ENCODE measurements around the gene RASSF8. TPM values are rescaled to one million over a fixed set of nuclear protein-coding genes. Genes with fewer than 3 reads are reported as not detected.

Gene RASSF8
- total and polyA plus RNA-seq, 2 experiments from 2014 or later, result 11.5 to 30.6 TPM

DNA sequence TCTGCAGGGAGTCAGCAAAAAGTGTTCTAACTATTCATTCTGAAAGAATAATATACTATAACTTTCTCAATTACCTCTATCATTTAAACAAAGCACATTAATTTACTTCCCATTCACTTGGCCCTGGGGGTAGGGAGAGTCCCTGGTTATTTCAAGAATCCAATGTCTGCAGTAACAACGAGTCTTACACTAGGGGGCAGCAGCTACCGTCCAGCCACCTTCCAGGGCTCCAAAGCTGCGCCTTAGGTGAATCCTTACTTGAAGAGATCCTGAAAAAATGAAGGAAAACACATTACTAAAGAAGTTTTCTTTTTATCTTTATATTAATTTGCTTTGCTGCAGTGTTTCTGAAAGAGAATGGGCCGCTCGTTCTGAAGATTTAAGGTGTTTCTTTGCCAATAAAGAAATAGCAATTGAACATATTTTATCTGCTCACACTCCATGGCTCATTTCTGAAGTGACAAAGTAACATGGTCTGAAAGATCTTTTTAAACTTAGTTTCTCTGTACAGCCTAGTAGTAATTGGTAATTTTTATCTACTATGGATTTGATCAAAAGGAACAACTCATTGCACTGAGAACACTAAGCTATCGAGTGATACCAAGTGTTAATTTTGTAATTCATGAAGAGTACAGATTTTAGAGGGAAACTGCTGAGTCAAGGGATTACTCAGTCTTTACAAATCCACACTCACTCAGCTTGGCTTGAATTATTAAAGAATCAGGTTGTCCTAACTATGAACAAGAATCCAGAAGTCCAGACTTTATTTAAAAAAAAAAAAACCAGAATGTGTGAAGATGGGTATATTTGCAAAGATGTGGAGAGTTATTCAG lies 138.8 kb downstream of the RASSF8 start:
- DNase-seq (ENCODE audit: low spot score) (peak; percentile 84), ATAC-seq (peak; percentile 97)
- no peaks in the 10 kb centered on the region for H3K79me2 ChIP-seq (replicated peaks; ENCODE audit: insufficient read depth)
- H3K9me3 Mint-ChIP-seq, result no peaks in the 10 kb centered on the region
- no peaks in the 10 kb centered on the region for H3K36me3 ChIP-seq (ENCODE audit: insufficient read depth)
- no peaks in the 10 kb centered on the region for H3F3A ChIP-seq (replicated peaks; ENCODE audit: low read depth)
- no peak overlapping the region for H3K4me2 ChIP-seq
- peaks cover 7% of the 10 kb centered on the region for H3K4me1 Mint-ChIP-seq
- no peaks in the 10 kb centered on the region for H4K20me1 ChIP-seq (replicated peaks; ENCODE audit: insufficient read depth)
- TF ChIP-seq, protein P1, sequence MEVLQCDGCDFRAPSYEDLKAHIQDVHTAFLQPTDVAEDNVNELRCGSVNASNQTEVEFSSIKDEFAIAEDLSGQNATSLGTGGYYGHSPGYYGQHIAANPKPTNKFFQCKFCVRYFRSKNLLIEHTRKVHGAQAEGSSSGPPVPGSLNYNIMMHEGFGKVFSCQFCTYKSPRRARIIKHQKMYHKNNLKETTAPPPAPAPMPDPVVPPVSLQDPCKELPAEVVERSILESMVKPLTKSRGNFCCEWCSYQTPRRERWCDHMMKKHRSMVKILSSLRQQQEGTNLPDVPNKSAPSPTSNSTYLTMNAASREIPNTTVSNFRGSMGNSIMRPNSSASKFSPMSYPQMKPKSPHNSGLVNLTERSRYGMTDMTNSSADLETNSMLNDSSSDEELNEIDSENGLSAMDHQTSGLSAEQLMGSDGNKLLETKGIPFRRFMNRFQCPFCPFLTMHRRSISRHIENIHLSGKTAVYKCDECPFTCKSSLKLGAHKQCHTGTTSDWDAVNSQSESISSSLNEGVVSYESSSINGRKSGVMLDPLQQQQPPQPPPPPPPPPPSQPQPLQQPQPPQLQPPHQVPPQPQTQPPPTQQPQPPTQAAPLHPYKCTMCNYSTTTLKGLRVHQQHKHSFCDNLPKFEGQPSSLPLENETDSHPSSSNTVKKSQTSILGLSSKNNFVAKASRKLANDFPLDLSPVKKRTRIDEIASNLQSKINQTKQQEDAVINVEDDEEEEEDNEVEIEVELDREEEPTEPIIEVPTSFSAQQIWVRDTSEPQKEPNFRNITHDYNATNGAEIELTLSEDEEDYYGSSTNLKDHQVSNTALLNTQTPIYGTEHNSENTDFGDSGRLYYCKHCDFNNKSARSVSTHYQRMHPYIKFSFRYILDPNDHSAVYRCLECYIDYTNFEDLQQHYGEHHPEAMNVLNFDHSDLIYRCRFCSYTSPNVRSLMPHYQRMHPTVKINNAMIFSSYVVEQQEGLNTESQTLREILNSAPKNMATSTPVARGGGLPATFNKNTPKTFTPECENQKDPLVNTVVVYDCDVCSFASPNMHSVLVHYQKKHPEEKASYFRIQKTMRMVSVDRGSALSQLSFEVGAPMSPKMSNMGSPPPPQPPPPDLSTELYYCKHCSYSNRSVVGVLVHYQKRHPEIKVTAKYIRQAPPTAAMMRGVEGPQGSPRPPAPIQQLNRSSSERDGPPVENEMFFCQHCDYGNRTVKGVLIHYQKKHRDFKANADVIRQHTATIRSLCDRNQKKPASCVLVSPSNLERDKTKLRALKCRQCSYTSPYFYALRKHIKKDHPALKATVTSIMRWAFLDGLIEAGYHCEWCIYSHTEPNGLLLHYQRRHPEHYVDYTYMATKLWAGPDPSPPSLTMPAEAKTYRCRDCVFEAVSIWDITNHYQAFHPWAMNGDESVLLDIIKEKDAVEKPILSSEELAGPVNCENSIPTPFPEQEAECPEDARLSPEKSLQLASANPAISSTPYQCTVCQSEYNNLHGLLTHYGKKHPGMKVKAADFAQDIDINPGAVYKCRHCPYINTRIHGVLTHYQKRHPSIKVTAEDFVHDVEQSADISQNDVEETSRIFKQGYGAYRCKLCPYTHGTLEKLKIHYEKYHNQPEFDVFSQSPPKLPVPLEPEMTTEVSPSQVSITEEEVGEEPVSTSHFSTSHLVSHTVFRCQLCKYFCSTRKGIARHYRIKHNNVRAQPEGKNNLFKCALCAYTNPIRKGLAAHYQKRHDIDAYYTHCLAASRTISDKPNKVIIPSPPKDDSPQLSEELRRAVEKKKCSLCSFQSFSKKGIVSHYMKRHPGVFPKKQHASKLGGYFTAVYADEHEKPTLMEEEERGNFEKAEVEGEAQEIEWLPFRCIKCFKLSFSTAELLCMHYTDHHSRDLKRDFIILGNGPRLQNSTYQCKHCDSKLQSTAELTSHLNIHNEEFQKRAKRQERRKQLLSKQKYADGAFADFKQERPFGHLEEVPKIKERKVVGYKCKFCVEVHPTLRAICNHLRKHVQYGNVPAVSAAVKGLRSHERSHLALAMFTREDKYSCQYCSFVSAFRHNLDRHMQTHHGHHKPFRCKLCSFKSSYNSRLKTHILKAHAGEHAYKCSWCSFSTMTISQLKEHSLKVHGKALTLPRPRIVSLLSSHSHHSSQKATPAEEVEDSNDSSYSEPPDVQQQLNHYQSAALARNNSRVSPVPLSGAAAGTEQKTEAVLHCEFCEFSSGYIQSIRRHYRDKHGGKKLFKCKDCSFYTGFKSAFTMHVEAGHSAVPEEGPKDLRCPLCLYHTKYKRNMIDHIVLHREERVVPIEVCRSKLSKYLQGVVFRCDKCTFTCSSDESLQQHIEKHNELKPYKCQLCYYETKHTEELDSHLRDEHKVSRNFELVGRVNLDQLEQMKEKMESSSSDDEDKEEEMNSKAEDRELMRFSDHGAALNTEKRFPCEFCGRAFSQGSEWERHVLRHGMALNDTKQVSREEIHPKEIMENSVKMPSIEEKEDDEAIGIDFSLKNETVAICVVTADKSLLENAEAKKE (CRISPR knock-in tag; IDR thresholded peaks at IDR 0.05), result no peak
- TF ChIP-seq, protein P2, sequence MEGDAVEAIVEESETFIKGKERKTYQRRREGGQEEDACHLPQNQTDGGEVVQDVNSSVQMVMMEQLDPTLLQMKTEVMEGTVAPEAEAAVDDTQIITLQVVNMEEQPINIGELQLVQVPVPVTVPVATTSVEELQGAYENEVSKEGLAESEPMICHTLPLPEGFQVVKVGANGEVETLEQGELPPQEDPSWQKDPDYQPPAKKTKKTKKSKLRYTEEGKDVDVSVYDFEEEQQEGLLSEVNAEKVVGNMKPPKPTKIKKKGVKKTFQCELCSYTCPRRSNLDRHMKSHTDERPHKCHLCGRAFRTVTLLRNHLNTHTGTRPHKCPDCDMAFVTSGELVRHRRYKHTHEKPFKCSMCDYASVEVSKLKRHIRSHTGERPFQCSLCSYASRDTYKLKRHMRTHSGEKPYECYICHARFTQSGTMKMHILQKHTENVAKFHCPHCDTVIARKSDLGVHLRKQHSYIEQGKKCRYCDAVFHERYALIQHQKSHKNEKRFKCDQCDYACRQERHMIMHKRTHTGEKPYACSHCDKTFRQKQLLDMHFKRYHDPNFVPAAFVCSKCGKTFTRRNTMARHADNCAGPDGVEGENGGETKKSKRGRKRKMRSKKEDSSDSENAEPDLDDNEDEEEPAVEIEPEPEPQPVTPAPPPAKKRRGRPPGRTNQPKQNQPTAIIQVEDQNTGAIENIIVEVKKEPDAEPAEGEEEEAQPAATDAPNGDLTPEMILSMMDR (conservative IDR thresholded peaks at IDR 0.05; ENCODE audit: low read depth in 2 of 2), result peak; percentile 92 to 99
- TF ChIP-seq POLR2AphosphoS5 (IDR thresholded peaks at IDR 0.05; ENCODE audit: low read depth), result no peak
- H3K27ac Mint-ChIP-seq, result peak overlapping the region; percentile 66; the same call in 1 of the 2 replicates
- H3K9me2 ChIP-seq (ENCODE audit: insufficient read depth), result no peaks in the 10 kb centered on the region
- H3K4me3 Mint-ChIP-seq, result no peak overlapping the region
- no peaks in the 10 kb centered on the region for H3K27me3 Mint-ChIP-seq (ENCODE audit: insufficient read depth, low read depth, poor library complexity)
- H3K36me3 Mint-ChIP-seq (ENCODE audit: low read depth), result no peaks in the 10 kb centered on the region
- H3K27ac ChIP-seq (ENCODE audit: low read depth), result no peak overlapping the region
- no peaks in the 10 kb centered on the region for H3K4me1 ChIP-seq (ENCODE audit: insufficient read depth)
- no peak overlapping the region for H3K4me3 ChIP-seq
- no peak overlapping the region for H2AFZ ChIP-seq
- no peaks in the 10 kb centered on the region for H3K27me3 ChIP-seq (ENCODE audit: insufficient read depth)
